Muscle layer of duodenum (tissue), 2 donors: ENCODE results near the gene BMERB1.

Experiments used
- H3K27ac ChIP-seq: one replicate; pipeline ENCODE4 v1.7.0; 2013; ENCODE audit warnings: mild to moderate bottlenecking, low read length
- H3K27me3 ChIP-seq: one replicate; pipeline ENCODE4 v1.7.0; 2013; ENCODE audit warnings: low read depth, mild to moderate bottlenecking, control low read depth, low read length
- H3K36me3 ChIP-seq, 2 donors: one replicate each; pipeline ENCODE4 v1.7.0; 2013; ENCODE audit warnings: low read length in 2 of 2, control low read depth in 1 of 2, mild to moderate bottlenecking in 1 of 2; ENCODE audit not compliant: insufficient read depth in 2 of 2, control insufficient read depth in 1 of 2
- H3K4me1 ChIP-seq, 2 donors: one replicate each; pipeline ENCODE4 v1.7.0; 2013; ENCODE audit warnings: low read length in 2 of 2, mild to moderate bottlenecking in 2 of 2, control low read depth in 1 of 2, moderate library complexity in 1 of 2; ENCODE audit not compliant: insufficient read depth in 2 of 2, control insufficient read depth in 1 of 2
- H3K4me3 ChIP-seq, 2 donors: one replicate each; pipeline ENCODE4 v1.7.0; 2013; ENCODE audit warnings: low read length in 2 of 2, low read depth in 1 of 2, mild to moderate bottlenecking in 1 of 2
- H3K9me3 ChIP-seq, 2 donors: one replicate each; pipeline ENCODE4 v1.7.0; 2013; ENCODE audit warnings: low read length in 2 of 2, control low read depth in 1 of 2, mild to moderate bottlenecking in 1 of 2; ENCODE audit not compliant: control insufficient read depth in 1 of 2
- donor health status: healthy.

Gene BMERB1

DNA sequence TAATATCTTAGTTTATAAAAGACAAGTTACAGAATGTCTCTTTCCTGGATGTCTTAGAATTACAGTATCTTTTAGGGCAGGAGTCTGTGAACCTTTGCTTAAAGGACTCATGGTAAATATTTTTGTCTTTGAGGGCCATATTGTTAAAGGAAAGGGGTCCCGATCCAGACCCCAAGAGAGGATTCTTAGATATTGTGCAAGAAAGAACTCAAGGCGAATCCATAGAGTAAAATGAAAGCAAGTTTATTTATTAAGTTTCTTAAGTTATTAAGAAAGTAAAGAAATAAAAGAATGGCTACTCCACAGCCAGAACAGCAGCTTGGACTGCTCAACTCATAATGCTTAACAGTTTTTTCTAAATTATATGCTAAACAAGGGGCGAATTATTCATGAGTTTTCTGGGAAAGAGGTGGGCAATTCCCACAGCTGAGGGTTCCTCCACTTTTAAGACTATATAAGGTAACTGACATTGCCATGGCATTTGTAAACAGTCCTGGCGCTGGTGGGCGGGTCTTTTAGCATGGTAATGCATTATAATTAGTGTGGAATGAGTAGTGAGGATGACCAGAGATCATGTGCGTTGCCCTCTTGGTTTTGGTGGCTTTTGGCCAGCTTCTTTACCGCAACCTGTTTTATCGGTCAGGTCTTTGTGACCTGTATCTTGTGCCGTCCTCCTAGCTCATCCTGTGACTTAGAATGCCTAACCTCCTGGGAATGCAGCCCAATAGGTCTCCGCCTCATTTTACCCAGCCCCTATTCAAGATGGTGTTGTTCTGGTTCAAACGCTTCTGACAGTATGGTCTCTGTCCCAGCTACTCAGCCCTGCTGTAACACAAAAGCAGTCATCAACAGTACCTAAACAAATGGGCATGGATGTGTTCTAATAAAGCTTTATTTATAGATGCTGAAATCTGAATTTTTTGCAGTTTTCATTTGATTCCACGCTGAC lies 53.2 kb downstream of the BMERB1 start:
- Histone ChIP-seq H3K4me1 (peaks cover 13 to 19% of the 10 kb centered on the region in 2 donors), H3K36me3 (peaks cover 0 to 3% of the 10 kb centered on the region in 2 donors), H3K9me3 (no peaks in the 10 kb centered on the region), H3K27me3 (no peaks in the 10 kb centered on the region), H3K27ac (no peak overlapping the region), H3K4me3 (no peak overlapping the region)

DNA sequence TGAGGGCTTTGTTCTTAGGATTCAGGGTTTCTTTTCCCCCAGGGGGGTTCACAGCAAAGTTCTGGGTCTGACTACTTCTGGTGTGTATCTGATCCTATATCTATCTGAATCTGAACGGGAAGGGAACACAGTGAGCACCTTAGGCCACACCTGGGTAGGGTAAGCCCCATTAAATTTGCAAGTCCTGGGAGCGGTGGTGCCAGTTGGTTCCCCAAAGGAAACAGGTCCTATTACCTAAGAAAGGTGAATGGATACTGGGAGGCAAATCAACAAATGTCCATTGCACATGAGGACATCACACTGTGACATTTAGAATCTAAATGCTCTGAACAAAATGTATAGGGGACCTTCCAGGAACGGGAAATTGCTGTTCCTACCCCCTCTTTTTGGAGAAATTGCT lies 54.6 kb downstream of the BMERB1 start:
- H3K4me1 ChIP-seq = peaks cover 10 to 16% of the 10 kb centered on the region in 2 donors
- peak overlapping the region; percentile 30 for H3K4me3 ChIP-seq
- peak overlapping the region; percentile 87 for H3K27ac ChIP-seq
- peaks cover 0 to 2% of the 10 kb centered on the region in 2 donors for H3K36me3 ChIP-seq
- H3K9me3 ChIP-seq = no peaks in the 10 kb centered on the region
- H3K27me3 ChIP-seq = no peaks in the 10 kb centered on the region

DNA sequence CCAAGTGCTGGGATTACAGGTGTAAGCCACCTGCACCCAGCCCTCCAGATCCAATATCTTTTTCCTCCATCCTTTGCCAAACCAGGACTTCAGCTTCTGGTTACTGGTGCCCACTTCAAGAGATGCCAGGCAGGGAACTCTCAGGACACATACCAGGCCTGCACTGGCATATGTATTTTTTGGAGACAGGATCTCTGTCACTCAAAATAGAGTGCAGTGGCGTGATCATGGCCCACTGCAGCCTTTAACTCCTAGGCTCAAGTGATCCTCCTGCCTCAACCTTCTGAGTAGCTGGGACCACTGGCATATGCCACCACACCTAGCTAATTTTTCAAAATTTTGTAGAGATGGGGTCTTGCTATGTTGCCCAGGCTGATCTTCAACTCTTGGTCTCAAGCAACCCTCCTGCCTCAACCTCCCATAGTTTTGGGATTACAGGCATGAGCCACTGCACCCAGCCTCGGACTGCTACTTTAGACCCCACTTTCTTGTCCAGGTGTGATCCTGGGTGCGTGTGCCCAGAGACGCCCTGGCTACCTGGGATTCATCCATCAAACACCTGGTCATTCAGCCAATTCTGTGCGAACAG lies 55.8 kb downstream of the BMERB1 start:
- no peaks in the 10 kb centered on the region for H3K36me3 ChIP-seq
- H3K27ac ChIP-seq = peak overlapping the region; percentile 56
- H3K9me3 ChIP-seq = no peaks in the 10 kb centered on the region
- no peaks in the 10 kb centered on the region for H3K27me3 ChIP-seq
- no peak overlapping the region for H3K4me3 ChIP-seq
- peaks cover 10 to 16% of the 10 kb centered on the region in 2 donors for H3K4me1 ChIP-seq

DNA sequence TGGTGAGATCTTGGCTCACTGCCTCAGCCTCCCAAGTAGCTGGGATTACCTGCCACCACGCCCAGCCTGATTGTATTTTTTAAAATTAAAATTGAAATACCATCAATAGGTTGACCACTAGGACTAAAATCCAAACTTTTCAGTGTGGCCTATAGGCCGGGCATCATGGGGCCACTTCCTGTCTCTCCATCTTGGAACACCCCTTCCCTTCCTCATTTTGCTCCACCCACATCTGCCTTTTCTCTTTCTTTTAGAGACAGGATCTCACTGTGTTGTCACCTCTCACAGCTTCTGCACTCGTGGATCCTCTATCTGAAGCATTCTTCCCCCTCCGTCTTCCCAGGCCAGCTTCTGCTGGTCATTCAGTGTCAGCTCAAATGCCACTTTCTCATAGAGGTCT lies 57.0 kb downstream of the BMERB1 start:
- peak overlapping the region; percentile 31 for H3K27ac ChIP-seq
- peaks cover 10 to 16% of the 10 kb centered on the region in 2 donors for H3K4me1 ChIP-seq
- H3K27me3 ChIP-seq = no peaks in the 10 kb centered on the region
- H3K4me3 ChIP-seq = no peak overlapping the region
- H3K36me3 ChIP-seq = no peaks in the 10 kb centered on the region
- no peaks in the 10 kb centered on the region for H3K9me3 ChIP-seq

DNA sequence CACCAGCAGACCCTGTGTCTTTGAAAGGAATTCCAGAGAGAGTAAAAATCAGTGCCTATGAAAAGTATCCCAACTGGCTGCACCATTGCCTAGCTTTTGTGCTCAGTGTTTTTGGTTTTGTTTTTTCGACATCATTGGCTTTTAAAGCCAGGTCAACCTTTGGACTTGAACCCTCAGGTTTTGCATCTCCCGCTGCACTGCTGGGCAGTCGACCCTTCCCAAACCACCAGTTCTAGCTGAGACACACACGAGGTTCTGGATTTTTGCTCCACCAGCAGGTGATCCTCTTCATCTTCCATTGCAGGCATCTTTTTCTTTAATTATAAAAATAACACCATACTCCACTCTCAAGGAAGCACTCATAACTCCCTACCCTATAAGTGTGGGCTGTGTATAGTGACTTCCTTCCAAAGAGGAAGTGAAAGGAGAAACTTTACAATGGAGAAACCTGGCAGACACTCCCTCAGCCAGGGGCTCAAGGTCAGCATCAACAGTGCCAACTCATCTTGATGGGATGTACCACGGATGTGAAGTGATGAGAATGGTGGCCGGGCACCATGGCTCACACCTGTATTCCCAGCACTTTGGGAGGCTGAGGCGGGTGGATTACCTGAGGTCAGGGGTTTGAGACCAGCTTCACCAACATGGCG lies 57.8 kb downstream of the BMERB1 start:
- no peaks in the 10 kb centered on the region for H3K36me3 ChIP-seq
- H3K27me3 ChIP-seq = no peaks in the 10 kb centered on the region
- peaks cover 10 to 16% of the 10 kb centered on the region in 2 donors for H3K4me1 ChIP-seq
- no peak overlapping the region for H3K4me3 ChIP-seq
- H3K27ac ChIP-seq = peak overlapping the region; percentile 31
- H3K9me3 ChIP-seq = no peaks in the 10 kb centered on the region

DNA sequence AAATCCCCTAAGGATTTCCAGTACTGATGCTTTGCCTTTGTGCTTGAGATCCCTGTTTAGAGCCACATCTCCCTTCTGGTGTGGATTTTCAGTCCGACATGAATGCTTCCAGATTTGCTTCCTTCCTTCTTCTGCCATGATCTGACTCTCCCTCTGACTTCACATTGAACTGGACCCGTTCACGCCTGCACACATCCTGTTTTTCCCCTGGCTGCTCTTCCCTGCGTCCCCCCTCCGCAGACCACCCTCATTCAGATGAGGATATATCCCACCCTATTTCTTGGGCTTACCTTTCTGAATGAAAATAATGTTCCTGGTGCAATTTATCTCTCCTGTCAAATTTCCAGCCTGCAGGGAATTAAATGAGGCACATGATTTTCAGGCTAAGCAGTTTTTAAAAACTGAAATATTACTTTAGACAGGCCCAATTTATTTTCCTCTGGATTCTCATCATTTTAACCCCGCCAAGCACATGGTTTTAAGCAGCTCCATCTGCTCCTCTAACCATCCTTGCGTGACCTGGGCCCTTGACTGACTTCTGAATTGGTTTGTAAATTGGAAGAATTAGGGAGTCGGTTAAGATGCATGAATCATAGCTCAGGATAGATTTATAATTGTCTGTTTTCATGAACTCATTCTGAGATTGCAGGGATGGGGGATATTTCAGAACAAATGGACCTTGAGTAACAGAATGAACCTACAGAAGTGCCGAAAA lies 59.2 kb downstream of the BMERB1 start:
- Histone ChIP-seq H3K4me3 (no peak overlapping the region), H3K9me3 (no peaks in the 10 kb centered on the region), H3K4me1 (peaks cover 10 to 16% of the 10 kb centered on the region in 2 donors), H3K27me3 (no peaks in the 10 kb centered on the region), H3K27ac (peak overlapping the region; percentile 54), H3K36me3 (no peaks in the 10 kb centered on the region)

DNA sequence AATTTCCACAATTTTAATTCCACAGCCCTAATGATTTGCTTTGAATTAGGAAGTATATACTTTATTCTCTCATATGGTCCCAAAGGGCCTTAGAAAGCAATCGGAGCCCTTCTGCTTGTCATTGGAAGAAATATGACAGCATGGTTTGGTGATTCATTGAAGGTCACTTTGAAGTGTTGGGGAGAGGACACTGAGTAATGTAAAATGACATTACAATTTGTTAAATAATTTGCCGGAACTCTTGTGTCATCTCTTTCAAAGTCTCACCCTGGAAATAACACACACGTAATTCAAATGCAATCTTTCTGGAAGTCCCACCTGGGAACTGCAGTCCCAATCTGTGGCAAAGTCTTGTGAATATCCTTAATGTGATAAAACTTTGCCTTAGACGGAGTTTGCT lies 59.8 kb downstream of the BMERB1 start:
- Histone ChIP-seq H3K9me3 (no peaks in the 10 kb centered on the region), H3K27ac (no peak overlapping the region), H3K4me1 (peaks cover 6 to 11% of the 10 kb centered on the region in 2 donors), H3K36me3 (no peaks in the 10 kb centered on the region), H3K27me3 (no peaks in the 10 kb centered on the region), H3K4me3 (no peak overlapping the region)

DNA sequence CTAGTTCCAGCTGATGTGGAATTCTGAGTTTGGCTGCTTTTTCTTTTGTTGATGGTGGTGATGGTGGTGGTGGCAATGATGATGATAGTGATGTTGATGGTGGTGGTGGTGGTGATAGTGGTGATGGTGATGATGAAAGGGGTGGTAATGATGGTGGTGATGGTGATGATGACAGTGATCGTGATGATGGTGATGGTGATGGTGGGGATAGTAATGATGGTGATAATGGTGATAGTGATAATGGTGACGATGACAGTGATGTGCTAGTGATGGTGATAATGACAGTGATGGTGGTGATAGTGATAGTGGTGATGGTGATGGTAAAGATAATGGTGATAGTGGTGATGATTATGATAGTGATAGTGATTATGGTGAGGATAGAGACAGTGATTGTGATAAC lies 61.5 kb downstream of the BMERB1 start:
- Histone ChIP-seq H3K27ac (no peak overlapping the region), H3K36me3 (no peaks in the 10 kb centered on the region), H3K27me3 (no peaks in the 10 kb centered on the region), H3K4me3 (no peak overlapping the region), H3K4me1 (peaks cover 0 to 5% of the 10 kb centered on the region in 2 donors), H3K9me3 (no peaks in the 10 kb centered on the region)

DNA sequence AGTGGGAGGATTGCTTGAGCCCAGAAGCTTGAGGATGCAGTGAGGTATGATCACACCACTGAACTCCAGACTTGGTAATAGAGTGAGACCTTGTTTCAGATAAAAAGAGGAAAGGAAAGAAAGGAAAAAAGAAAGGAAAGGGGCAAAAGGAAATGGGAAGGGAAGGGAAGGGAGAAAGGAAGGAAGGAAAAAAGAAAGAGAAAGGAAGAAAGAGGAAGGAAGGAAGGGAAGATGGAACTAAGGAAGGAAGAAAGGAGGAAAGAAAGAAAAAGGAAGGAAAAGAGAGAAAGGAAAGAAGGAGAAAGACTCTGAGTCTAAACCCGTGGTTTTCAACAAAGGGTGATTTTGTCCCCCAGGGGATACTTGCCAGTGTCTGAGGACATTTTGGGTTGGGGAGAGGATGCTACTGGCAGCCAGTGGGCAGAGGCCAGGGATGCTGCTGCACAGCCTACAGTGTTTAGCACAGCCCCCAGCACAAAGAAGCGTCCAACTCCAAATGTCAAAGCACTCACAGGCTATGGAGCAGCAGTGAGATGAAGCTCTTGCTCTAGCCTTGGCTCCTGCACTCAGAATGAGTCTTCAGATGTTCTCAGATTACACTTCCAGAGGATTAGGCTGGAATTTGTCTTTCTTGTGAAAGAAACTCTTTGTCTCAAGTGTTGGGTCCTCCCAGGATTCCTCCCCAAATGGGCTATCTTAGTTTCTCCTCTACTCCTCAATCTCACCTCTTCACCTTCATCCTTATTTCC lies 64.2 kb downstream of the BMERB1 start:
- no peak overlapping the region for H3K27ac ChIP-seq
- H3K36me3 ChIP-seq = no peaks in the 10 kb centered on the region
- H3K9me3 ChIP-seq = no peaks in the 10 kb centered on the region

DNA sequence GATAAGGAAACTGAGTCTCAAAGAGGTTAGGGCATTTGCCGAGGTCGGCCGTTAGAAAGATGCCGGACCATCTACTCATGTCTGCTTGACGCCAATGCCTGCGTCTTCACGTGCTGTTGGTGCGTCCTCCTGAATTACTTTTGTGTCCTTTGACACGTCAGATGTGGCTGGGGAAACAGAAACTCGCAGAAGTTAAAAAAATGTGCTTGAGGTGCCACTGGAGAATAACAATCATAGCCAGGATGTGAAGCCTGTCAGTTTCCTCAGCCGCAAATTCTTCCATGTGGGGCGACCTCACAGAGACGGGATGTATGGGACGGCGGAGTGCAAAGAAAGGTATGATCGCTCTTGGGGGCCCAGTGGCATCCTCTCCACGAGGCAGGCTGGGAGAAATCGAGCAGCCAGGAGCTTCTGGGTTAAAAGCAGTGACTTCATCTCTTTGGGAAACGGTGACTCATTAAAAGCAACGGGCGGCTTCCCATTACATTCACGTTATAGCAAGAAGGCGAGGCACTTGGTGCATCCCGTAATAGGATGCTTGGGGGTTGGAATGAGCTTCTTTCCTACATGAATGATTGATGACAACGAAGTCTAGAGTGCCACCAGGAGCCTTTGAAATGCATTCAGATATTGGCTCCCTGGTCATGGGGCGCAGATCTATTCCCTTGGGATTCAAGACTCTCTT lies 67.8 kb downstream of the BMERB1 start:
- Histone ChIP-seq H3K36me3 (no peaks in the 10 kb centered on the region), H3K4me3 (no peak overlapping the region), H3K27ac (no peak overlapping the region), H3K9me3 (no peaks in the 10 kb centered on the region), H3K27me3 (no peaks in the 10 kb centered on the region), H3K4me1 (peaks cover under 1 to 8% of the 10 kb centered on the region in 2 donors)

More for the DNA sequence above, 64.2 kb downstream of the BMERB1 start:
- no peaks in the 10 kb centered on the region for H3K4me1 ChIP-seq
- no peaks in the 10 kb centered on the region for H3K27me3 ChIP-seq
- no peak overlapping the region for H3K4me3 ChIP-seq
